ENCODE data around the gene PPP1R13L. TPM values are rescaled to one million over a fixed set of nuclear protein-coding genes. Genes with fewer than 3 reads are reported as not detected.

PPP1R13L gene, protein sequence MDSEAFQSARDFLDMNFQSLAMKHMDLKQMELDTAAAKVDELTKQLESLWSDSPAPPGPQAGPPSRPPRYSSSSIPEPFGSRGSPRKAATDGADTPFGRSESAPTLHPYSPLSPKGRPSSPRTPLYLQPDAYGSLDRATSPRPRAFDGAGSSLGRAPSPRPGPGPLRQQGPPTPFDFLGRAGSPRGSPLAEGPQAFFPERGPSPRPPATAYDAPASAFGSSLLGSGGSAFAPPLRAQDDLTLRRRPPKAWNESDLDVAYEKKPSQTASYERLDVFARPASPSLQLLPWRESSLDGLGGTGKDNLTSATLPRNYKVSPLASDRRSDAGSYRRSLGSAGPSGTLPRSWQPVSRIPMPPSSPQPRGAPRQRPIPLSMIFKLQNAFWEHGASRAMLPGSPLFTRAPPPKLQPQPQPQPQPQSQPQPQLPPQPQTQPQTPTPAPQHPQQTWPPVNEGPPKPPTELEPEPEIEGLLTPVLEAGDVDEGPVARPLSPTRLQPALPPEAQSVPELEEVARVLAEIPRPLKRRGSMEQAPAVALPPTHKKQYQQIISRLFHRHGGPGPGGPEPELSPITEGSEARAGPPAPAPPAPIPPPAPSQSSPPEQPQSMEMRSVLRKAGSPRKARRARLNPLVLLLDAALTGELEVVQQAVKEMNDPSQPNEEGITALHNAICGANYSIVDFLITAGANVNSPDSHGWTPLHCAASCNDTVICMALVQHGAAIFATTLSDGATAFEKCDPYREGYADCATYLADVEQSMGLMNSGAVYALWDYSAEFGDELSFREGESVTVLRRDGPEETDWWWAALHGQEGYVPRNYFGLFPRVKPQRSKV
- total RNA-seq: 10 to 100 TPM; 21.1 to 36.7 (median 30.8) TPM
- long read RNA-seq, donor 1, transcript PPP1R13L-204 (6 exons, 2,512 nt): major isoform, 7 of 12 reads
- long read RNA-seq, donor 1, partial matches to known transcripts: 3 of 12 reads
- long read RNA-seq, donor 1, other reads (novel, unspliced or antisense): 1 of 12 reads
- long read RNA-seq, donor 2, partial matches to known transcripts: 3 of 7 reads
- long read RNA-seq, donor 2, other reads (novel, unspliced or antisense): 4 of 7 reads

DNA sequence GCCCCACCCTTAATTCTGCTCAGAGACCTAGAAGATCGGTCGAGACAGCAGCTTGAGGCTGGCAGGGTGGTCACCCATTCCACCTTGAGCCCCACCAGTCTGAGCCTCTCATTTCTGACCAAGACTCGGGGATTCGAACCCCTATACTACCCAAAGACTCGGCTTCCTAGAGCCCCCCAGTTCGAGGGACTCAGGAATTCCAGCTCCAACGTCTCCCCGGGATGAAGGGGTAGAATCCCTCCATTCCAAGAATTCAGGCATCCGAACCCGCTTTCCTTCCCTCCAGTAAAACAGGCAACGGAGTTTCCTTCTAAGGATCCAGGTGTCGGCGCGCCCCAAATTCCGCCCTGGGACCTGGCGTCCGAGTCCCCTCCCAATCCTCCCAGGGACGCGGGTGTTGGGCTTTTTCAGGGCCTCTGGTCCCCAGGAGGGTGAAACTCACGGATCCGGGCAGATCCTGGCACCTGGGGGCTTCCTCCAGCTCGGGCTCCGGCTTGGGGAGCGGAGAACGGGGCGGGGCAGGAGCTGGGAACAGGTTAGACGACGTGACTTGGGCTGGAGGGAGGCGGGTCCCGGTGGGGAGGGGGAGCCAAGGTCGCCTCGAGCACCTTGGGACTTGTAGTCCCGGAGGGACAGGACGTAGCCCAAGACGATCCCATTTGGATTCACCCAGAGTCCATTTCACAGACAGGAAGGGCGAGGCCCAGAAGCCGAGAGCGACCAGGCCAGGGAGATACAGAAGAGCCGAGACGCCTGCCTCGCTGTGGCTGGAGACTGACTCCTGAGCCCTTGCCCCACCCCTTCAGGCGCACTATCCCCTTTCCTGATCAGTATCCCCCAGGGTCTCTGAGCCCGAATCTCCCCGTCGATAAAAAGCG lies at the start of gene PPP1R13L:
Gene PPP1R13L (minus strand): TSS at position 513 of the 878 bp plus-strand sequence. CDS start 6,751 bp downstream, outside the sequence.
- Histone ChIP-seq H3K36me3 (ENCODE audit: low read depth) (no peaks in the 10 kb centered on the region), H3K4me3 (peak within 1 kb of the TSS; percentile 36), H3K9me3 (no peaks in the 10 kb centered on the region), H3K4me1 (ENCODE audit: low read depth) (peaks cover 27% of the 10 kb centered on the region)
- ATAC-seq: peak; percentile 78
- intact Hi-C loops (cut with DNase I, micrococcal nuclease): no loop called here
- peak; percentile 92 to 95 (median 94) for DNase-seq
- TF ChIP-seq, protein P1, sequence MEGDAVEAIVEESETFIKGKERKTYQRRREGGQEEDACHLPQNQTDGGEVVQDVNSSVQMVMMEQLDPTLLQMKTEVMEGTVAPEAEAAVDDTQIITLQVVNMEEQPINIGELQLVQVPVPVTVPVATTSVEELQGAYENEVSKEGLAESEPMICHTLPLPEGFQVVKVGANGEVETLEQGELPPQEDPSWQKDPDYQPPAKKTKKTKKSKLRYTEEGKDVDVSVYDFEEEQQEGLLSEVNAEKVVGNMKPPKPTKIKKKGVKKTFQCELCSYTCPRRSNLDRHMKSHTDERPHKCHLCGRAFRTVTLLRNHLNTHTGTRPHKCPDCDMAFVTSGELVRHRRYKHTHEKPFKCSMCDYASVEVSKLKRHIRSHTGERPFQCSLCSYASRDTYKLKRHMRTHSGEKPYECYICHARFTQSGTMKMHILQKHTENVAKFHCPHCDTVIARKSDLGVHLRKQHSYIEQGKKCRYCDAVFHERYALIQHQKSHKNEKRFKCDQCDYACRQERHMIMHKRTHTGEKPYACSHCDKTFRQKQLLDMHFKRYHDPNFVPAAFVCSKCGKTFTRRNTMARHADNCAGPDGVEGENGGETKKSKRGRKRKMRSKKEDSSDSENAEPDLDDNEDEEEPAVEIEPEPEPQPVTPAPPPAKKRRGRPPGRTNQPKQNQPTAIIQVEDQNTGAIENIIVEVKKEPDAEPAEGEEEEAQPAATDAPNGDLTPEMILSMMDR (IDR thresholded peaks at IDR 0.05): no peak

DNA sequence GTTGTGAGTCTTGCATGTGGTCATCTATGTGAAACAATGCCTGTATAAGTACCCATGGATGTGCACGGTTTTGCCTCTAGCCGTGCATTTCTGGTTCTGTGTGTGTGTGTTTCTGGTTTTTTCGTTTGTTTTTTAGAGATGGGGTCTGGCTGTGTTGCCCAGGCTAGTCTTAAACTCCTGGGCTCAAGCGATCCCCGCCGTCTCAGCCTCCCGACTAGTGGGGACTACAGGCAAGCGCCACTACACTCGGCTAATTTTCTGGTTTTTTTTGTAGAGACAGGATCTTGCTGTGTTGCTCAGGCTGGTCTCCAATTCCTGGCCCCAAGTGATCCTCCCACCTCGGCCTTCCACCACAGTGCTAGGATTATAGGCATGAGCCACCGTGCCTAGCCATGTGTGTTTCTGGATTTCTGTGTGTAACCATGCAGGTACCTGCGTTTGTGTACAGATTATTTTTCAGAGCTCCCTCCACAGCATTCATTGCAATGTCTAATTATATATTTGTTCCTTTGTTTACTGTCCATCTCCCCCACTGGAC lies 47.0 kb upstream of the PPP1R13L start:
- ATAC-seq (no peak), DNase-seq (no peak)
- TF ChIP-seq, protein P1 (IDR thresholded peaks at IDR 0.05): no peak
- Histone ChIP-seq H3K4me1 (ENCODE audit: low read depth) (peaks cover 48% of the 10 kb centered on the region), H3K4me3 (no peak overlapping the region), H3K36me3 (ENCODE audit: low read depth) (no peaks in the 10 kb centered on the region), H3K9me3 (no peaks in the 10 kb centered on the region)
- intact Hi-C loops (cut with DNase I, micrococcal nuclease): no loop called here

DNA sequence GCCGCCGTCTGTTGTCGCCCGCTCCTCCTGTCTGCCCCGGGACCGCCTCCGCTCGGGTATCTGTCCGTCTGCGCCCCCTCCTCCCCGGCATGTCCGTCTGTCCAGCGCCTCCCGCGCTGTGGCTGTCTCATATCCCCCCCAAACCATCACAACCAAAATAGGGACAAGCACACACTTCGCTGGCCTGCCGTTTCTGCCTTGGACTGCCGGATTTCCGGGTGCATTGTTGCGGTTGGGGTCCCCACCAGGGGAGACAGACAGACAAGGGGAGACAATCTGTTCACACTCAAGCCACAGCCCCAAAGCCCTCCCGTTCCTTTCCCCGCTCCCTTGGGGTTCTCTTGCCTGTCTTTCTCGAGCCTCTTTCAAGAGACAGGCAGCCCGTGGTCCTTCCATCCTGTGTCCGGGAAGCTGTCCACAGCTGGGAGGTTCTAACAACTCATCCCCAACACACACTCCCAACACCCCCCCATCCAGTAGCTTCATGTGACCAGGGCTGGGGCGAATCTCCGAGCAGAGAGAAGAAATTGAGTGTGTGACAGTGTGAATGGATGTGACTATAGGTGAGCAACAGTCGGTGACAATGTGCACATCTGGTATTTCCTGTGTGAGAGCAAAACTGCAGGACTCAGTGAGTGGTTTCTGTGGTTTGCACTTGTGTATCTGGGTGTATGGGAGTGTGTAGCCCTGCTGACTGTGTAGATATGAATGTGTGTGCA lies 46.4 kb upstream of the PPP1R13L start:
- ATAC-seq (peak; percentile 1), DNase-seq (peak in 1 of 3 donors; percentile 54)
- intact Hi-C loops (cut with DNase I, micrococcal nuclease): no loop called here
- H3K4me3 ChIP-seq: peak overlapping the region; percentile 11
- H3K9me3 ChIP-seq: no peaks in the 10 kb centered on the region
- H3K36me3 ChIP-seq (ENCODE audit: low read depth): no peaks in the 10 kb centered on the region
- H3K4me1 ChIP-seq (ENCODE audit: low read depth): peaks cover 53% of the 10 kb centered on the region
- TF ChIP-seq, protein P1 (IDR thresholded peaks at IDR 0.05): no peak

DNA sequence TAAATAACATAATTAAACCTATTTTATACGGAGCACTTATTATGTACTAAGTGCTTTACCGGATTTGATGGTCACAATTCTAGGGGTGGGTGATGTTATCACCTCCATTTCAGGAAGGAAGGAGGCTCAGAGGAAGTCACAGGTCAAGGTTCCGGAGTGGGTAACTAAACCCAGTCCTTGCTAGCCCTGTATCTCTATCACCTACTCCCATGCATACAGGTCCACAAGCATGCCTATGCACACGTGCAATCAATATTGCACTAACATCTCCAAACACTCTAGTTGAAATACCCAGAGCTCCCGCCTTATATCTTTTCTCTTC lies 45.1 kb upstream of the PPP1R13L start:
- TF ChIP-seq, protein P1 (IDR thresholded peaks at IDR 0.05): no peak
- Histone ChIP-seq H3K4me1 (ENCODE audit: low read depth) (peaks cover 47% of the 10 kb centered on the region), H3K9me3 (no peaks in the 10 kb centered on the region), H3K36me3 (ENCODE audit: low read depth) (no peaks in the 10 kb centered on the region), H3K4me3 (peak overlapping the region; percentile 11)
- peak; percentile 5 for ATAC-seq
- no peak for DNase-seq
- intact Hi-C loops (cut with DNase I, micrococcal nuclease): no loop called here
